SK-N-SH (cell line): ENCODE results near the gene CLCC1.

Experiments
- ELF1 ChIP-seq: IDR thresholded peaks from 2 replicates; pipeline ENCODE4 v1.4.0; 2012
- GABPA ChIP-seq: IDR thresholded peaks from 2 replicates; pipeline ENCODE4 v1.4.0; 2012; ENCODE audit warnings: low read depth, mild to moderate bottlenecking
- POLR2AphosphoS5 ChIP-seq: IDR thresholded peaks from 2 replicates; pipeline ENCODE4 v1.6.1; 2012; ENCODE audit warnings: low read depth, low read length
- TCF12 ChIP-seq: IDR thresholded peaks from 2 replicates; pipeline ENCODE4 v1.4.0; 2012
- YY1 ChIP-seq: IDR thresholded peaks from 2 replicates; pipeline ENCODE4 v1.4.0; 2012; ENCODE audit warnings: low read depth, mild to moderate bottlenecking
- TF ChIP-seq, protein P1 (sequence below): IDR thresholded peaks from 2 replicates; pipeline ENCODE4 v1.6.1; 2012; ENCODE audit warnings: mild to moderate bottlenecking, low read depth, low read length, moderate library complexity
- TF ChIP-seq, protein P2 (sequence below): fragments of 200-600 bp; sonication (generic); IDR thresholded peaks from 2 replicates; pipeline ENCODE4 v1.6.1; 2017; ENCODE audit warnings: antibody characterized with exemption, mild to moderate bottlenecking, moderate library complexity
- TF ChIP-seq, protein P3 (sequence below): IDR thresholded peaks from 2 replicates; pipeline ENCODE4 v1.4.0; 2012; ENCODE audit warnings: low read depth, borderline replicate concordance
- TF ChIP-seq, protein P4 (sequence below): IDR thresholded peaks from 2 replicates; pipeline ENCODE4 v1.4.0; 2012; ENCODE audit warnings: low read depth

DNA sequence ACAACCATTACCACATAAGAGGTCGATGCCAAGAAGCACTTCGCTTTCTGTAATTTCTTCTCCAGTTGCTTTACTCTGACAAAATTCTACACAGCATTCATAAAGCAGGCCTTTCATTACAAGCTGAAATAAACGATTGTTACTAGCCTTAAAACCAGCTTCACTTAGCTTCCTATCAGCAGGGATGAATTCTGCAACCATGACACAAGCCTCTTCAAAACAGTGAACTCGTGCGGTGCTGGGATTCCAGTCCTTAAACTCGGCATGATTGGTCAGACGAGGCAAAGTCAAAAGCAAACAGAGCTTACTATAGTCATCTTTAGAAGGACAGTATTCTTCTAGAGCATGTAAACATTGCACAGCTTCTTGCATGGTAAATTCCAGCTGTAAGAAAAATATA is 48.1 kb upstream of the CLCC1 start:
- no peak for TF ChIP-seq TCF12
- no peak for TF ChIP-seq ELF1
- TF ChIP-seq, protein P1, sequence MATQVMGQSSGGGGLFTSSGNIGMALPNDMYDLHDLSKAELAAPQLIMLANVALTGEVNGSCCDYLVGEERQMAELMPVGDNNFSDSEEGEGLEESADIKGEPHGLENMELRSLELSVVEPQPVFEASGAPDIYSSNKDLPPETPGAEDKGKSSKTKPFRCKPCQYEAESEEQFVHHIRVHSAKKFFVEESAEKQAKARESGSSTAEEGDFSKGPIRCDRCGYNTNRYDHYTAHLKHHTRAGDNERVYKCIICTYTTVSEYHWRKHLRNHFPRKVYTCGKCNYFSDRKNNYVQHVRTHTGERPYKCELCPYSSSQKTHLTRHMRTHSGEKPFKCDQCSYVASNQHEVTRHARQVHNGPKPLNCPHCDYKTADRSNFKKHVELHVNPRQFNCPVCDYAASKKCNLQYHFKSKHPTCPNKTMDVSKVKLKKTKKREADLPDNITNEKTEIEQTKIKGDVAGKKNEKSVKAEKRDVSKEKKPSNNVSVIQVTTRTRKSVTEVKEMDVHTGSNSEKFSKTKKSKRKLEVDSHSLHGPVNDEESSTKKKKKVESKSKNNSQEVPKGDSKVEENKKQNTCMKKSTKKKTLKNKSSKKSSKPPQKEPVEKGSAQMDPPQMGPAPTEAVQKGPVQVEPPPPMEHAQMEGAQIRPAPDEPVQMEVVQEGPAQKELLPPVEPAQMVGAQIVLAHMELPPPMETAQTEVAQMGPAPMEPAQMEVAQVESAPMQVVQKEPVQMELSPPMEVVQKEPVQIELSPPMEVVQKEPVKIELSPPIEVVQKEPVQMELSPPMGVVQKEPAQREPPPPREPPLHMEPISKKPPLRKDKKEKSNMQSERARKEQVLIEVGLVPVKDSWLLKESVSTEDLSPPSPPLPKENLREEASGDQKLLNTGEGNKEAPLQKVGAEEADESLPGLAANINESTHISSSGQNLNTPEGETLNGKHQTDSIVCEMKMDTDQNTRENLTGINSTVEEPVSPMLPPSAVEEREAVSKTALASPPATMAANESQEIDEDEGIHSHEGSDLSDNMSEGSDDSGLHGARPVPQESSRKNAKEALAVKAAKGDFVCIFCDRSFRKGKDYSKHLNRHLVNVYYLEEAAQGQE, result no peak
- TF ChIP-seq, protein P2, sequence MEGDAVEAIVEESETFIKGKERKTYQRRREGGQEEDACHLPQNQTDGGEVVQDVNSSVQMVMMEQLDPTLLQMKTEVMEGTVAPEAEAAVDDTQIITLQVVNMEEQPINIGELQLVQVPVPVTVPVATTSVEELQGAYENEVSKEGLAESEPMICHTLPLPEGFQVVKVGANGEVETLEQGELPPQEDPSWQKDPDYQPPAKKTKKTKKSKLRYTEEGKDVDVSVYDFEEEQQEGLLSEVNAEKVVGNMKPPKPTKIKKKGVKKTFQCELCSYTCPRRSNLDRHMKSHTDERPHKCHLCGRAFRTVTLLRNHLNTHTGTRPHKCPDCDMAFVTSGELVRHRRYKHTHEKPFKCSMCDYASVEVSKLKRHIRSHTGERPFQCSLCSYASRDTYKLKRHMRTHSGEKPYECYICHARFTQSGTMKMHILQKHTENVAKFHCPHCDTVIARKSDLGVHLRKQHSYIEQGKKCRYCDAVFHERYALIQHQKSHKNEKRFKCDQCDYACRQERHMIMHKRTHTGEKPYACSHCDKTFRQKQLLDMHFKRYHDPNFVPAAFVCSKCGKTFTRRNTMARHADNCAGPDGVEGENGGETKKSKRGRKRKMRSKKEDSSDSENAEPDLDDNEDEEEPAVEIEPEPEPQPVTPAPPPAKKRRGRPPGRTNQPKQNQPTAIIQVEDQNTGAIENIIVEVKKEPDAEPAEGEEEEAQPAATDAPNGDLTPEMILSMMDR, result no peak
- TF ChIP-seq, protein P3, sequence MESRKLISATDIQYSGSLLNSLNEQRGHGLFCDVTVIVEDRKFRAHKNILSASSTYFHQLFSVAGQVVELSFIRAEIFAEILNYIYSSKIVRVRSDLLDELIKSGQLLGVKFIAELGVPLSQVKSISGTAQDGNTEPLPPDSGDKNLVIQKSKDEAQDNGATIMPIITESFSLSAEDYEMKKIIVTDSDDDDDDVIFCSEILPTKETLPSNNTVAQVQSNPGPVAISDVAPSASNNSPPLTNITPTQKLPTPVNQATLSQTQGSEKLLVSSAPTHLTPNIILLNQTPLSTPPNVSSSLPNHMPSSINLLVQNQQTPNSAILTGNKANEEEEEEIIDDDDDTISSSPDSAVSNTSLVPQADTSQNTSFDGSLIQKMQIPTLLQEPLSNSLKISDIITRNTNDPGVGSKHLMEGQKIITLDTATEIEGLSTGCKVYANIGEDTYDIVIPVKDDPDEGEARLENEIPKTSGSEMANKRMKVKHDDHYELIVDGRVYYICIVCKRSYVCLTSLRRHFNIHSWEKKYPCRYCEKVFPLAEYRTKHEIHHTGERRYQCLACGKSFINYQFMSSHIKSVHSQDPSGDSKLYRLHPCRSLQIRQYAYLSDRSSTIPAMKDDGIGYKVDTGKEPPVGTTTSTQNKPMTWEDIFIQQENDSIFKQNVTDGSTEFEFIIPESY, result no peak
- no peak for TF ChIP-seq YY1
- TF ChIP-seq, protein P4, sequence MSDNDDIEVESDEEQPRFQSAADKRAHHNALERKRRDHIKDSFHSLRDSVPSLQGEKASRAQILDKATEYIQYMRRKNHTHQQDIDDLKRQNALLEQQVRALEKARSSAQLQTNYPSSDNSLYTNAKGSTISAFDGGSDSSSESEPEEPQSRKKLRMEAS, result no peak
- TF ChIP-seq POLR2AphosphoS5, result no peak
- no peak for TF ChIP-seq GABPA
